Esophagus muscularis mucosa (tissue), 4 donors: ENCODE measurements around the gene CACNA2D3.

Source experiments
- EP300 ChIP-seq: sonication (generic); formaldehyde crosslinking; IDR thresholded peaks from one replicate; pipeline ENCODE4 v1.6.1; 2017; ENCODE audit warnings: antibody characterized with exemption
- POLR2A ChIP-seq: fragments of 450-650 bp; IDR thresholded peaks from one replicate; pipeline ENCODE4 v1.6.1; 2017; ENCODE audit warnings: antibody characterized with exemption, moderate library complexity, mild to moderate bottlenecking, low read depth
- POLR2AphosphoS5 ChIP-seq, 2 donors: sonication (generic); formaldehyde crosslinking; IDR thresholded peaks; one replicate each; pipeline ENCODE4 v1.6.1; 2017; ENCODE audit warnings: antibody characterized with exemption in 2 of 2
- TF ChIP-seq, protein P1 (sequence below), 3 experiments: fragments of 200-600 bp in 2 of 3; fragments of 450-650 bp in 1 of 3; sonication (generic) in 2 of 3; IDR thresholded peaks; one replicate each; pipeline ENCODE4 v1.5.1; 2017 to 2019; ENCODE audit warnings: antibody characterized with exemption in 3 of 3, mild to moderate bottlenecking in 2 of 3, moderate library complexity in 1 of 3

DNA sequence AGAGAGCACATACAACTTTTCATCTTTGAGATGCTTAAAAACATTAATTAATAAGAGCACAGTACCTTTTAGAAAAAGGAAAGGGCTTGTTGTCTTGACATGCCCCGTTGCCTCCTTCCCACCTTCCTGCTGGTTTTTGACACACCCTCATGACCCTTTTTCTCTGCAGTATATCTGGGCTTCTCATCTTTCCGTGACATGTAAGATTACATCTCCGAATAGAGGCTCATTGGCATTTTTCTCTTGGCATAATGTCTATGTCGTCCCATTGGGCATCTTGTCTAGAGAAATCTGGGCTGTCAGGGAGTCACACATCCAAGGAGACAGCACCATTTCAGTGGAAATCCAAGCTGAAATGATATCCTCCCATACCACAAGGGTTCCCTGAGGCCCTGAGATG is 741.4 kb downstream of the CACNA2D3 start:
- TF ChIP-seq, protein P1, sequence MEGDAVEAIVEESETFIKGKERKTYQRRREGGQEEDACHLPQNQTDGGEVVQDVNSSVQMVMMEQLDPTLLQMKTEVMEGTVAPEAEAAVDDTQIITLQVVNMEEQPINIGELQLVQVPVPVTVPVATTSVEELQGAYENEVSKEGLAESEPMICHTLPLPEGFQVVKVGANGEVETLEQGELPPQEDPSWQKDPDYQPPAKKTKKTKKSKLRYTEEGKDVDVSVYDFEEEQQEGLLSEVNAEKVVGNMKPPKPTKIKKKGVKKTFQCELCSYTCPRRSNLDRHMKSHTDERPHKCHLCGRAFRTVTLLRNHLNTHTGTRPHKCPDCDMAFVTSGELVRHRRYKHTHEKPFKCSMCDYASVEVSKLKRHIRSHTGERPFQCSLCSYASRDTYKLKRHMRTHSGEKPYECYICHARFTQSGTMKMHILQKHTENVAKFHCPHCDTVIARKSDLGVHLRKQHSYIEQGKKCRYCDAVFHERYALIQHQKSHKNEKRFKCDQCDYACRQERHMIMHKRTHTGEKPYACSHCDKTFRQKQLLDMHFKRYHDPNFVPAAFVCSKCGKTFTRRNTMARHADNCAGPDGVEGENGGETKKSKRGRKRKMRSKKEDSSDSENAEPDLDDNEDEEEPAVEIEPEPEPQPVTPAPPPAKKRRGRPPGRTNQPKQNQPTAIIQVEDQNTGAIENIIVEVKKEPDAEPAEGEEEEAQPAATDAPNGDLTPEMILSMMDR (IDR thresholded peaks at IDR 0.05), result no peak
- TF ChIP-seq POLR2A, result no peak
- TF ChIP-seq EP300, result no peak
- TF ChIP-seq POLR2AphosphoS5 (IDR thresholded peaks at IDR 0.05), result no peak
